Spleen (tissue), 7 donors: Measurements from ENCODE around the gene EOLA2.
"Not testable (repeated sequence)": the region's sequence is repeated elsewhere in the genome, so short reads cannot be mapped to it uniquely, and the experiment has no call there.

ENCODE experiments used
- POLR2A ChIP-seq, 3 donors: fragments of 450-650 bp; IDR thresholded peaks; one replicate each; pipeline ENCODE4 v1.5.1; 2017; ENCODE audit warnings: antibody characterized with exemption in 3 of 3, mild to moderate bottlenecking in 1 of 3
- POLR2AphosphoS5 ChIP-seq, 3 donors: sonication (generic); formaldehyde crosslinking; IDR thresholded peaks; one replicate each; pipeline ENCODE4 v1.5.1; 2017; ENCODE audit warnings: antibody characterized with exemption in 3 of 3
- TF ChIP-seq, protein P1 (sequence below), 11 experiments: fragments of 200-600 bp in 7 of 11; fragments of 450-650 bp in 4 of 11; sonication (generic) in 4 of 11; IDR thresholded peaks in 8 of 11; conservative IDR thresholded peaks in 3 of 11; 1 replicate in 7 of 11; 2 replicates in 4 of 11; pipeline versions ENCODE4 v1.4.0 to v1.8.0; 2016 to 2021; ENCODE audit warnings: antibody characterized with exemption in 11 of 11, inconsistent platforms in 4 of 11, mild to moderate bottlenecking in 1 of 11
- donor health status: DM: no; HTN: no; CAD: no; lungs with moderate emphysema.
- donor health status: DM: no; HTN: no; CAD: no.
- donor health status: DM: no; HTN: no; CAD: no.

DNA sequence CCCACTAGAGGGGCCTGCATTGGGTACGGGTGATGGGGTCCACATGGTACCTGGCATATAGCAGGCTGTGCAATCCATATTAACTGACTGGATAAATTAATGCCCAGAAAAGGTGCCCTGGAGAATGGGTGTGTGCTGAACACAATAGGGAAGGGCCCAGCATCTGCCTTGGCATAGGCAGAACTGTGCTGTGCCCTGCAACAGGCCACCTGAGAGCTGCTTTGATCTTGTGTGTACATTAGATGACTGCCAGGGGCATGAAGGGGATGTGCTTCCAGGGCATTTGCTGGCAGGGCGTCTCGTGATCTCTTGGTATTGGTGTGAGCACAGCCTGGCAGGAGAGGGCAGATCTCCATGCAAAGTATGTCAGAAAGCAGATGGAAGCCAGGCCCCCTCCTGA, 8.6 kb upstream of the EOLA2 start:
- TF ChIP-seq, protein P1, sequence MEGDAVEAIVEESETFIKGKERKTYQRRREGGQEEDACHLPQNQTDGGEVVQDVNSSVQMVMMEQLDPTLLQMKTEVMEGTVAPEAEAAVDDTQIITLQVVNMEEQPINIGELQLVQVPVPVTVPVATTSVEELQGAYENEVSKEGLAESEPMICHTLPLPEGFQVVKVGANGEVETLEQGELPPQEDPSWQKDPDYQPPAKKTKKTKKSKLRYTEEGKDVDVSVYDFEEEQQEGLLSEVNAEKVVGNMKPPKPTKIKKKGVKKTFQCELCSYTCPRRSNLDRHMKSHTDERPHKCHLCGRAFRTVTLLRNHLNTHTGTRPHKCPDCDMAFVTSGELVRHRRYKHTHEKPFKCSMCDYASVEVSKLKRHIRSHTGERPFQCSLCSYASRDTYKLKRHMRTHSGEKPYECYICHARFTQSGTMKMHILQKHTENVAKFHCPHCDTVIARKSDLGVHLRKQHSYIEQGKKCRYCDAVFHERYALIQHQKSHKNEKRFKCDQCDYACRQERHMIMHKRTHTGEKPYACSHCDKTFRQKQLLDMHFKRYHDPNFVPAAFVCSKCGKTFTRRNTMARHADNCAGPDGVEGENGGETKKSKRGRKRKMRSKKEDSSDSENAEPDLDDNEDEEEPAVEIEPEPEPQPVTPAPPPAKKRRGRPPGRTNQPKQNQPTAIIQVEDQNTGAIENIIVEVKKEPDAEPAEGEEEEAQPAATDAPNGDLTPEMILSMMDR (IDR thresholded peaks at IDR 0.05 in 8 of 11, conservative IDR thresholded peaks at IDR 0.05 in 3 of 11), result not testable (repeated sequence)
- TF ChIP-seq POLR2AphosphoS5, POLR2A (IDR thresholded peaks at IDR 0.05): not testable (repeated sequence)
